NB4 (cell line): ENCODE results near the gene IQCK.

ENCODE experiments used
- DNase-seq: peaks from one replicate; pipeline ENCODE4 v3.0.0; 2010; ENCODE audit warnings: low read depth
- H3K4me3 ChIP-seq: one replicate; pipeline ENCODE4 v1.5.1; 2011; ENCODE audit warnings: mild to moderate bottlenecking, low read depth, low read length, moderate library complexity
- MYC ChIP-seq: IDR thresholded peaks from 2 replicates; pipeline ENCODE4 v1.6.1; 2011; ENCODE audit warnings: low read depth, low read length
- POLR2A ChIP-seq: IDR thresholded peaks from 2 replicates; pipeline ENCODE4 v1.6.1; 2011; ENCODE audit warnings: mild to moderate bottlenecking; ENCODE audit not compliant: insufficient read length; ENCODE audit errors: extremely low read depth
- TF ChIP-seq, protein P1 (sequence below): IDR thresholded peaks from 2 replicates; pipeline ENCODE4 v1.6.1; 2011; ENCODE audit warnings: low read depth, low read length
- TF ChIP-seq, protein P2 (sequence below): IDR thresholded peaks from one replicate; pipeline ENCODE4 v1.5.1; 2012; ENCODE audit warnings: low read depth, low read length

The IQCK gene

DNA sequence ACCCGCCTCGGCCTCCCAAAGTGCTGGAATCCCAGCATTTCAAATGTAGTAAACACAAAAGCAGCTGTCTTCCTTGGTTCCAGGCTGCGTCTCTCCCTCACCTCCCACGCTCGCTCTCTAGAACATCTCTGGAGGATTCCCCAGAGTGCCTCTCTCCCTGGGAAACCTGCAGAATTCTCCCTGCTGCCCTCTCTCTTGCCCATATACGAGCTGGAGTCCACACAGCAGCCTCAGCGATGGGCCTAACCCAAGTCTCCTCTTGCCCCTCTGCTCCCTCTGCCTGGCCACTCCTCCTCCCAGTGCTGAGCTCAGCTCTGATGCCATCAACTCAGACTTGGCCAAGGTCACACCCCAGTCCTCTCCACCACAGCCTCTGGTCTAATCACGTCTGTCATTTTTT lies 156.0 kb downstream of the IQCK start:
- DNase-seq, result no peak
- TF ChIP-seq MYC, result no peak
- no peak for TF ChIP-seq POLR2A
- TF ChIP-seq, protein P1, sequence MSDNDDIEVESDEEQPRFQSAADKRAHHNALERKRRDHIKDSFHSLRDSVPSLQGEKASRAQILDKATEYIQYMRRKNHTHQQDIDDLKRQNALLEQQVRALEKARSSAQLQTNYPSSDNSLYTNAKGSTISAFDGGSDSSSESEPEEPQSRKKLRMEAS, result no peak
- TF ChIP-seq, protein P2, sequence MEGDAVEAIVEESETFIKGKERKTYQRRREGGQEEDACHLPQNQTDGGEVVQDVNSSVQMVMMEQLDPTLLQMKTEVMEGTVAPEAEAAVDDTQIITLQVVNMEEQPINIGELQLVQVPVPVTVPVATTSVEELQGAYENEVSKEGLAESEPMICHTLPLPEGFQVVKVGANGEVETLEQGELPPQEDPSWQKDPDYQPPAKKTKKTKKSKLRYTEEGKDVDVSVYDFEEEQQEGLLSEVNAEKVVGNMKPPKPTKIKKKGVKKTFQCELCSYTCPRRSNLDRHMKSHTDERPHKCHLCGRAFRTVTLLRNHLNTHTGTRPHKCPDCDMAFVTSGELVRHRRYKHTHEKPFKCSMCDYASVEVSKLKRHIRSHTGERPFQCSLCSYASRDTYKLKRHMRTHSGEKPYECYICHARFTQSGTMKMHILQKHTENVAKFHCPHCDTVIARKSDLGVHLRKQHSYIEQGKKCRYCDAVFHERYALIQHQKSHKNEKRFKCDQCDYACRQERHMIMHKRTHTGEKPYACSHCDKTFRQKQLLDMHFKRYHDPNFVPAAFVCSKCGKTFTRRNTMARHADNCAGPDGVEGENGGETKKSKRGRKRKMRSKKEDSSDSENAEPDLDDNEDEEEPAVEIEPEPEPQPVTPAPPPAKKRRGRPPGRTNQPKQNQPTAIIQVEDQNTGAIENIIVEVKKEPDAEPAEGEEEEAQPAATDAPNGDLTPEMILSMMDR, result no peak
- no peak overlapping the region for H3K4me3 ChIP-seq

DNA sequence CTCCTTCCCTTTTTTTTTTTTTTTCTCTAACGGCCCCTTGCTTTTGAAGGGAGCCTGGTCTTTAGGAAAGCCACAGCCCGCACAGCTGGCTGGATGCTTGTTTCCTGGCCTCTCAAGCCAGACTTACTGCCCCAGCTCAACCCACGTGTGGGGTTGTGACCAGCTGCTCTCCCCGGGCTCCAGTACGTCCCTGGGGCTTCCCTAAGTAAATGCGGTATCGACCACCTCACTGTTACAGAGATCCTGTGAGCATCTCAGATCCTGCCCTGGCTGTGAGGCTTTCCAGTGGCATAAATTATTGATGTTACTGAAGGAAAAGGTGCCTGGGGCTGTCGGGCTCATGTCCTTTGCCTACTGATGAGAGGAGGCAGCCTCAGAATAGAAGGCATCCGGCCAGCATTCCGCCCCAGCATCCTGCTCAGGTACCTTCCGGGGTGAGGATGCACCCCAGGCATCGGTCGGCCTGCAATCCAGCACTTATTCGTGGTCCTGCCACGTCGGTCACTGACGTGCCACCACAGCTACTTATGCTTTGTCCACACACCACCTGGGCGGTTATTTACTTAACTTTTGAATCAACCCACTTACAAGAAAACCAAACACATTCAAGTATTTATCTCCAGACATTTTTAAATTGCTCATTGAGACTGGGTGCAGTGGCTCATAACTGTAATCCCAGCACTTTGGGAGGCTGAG lies 156.9 kb downstream of the IQCK start:
- no peak for TF ChIP-seq POLR2A
- no peak for TF ChIP-seq MYC
- TF ChIP-seq, protein P1, result no peak
- no peak for DNase-seq
- no peak overlapping the region for H3K4me3 ChIP-seq

DNA sequence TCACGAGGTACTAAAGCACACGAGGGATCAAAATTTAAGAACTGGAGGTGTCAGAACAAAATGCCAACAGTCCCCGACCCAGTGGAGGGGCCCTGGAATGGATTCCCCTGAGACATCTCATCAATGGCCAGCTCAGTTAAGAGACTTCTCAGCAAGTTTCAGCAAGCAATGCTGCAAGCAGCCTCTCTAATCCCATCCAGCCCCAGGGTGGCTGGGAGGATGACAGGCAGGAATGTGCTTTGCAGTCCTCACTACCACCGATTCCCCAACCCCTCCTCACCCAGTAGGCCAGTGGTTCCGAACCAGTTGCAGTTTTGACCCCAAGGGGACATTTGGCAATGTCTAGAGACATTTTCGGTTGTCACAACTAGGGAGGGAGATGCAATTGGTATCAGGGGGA lies 157.8 kb downstream of the IQCK start:
- no peak overlapping the region for H3K4me3 ChIP-seq
- no peak for DNase-seq
- TF ChIP-seq, protein P1, result no peak
- TF ChIP-seq POLR2A, result no peak
- TF ChIP-seq, protein P2, result no peak
- no peak for TF ChIP-seq MYC

DNA sequence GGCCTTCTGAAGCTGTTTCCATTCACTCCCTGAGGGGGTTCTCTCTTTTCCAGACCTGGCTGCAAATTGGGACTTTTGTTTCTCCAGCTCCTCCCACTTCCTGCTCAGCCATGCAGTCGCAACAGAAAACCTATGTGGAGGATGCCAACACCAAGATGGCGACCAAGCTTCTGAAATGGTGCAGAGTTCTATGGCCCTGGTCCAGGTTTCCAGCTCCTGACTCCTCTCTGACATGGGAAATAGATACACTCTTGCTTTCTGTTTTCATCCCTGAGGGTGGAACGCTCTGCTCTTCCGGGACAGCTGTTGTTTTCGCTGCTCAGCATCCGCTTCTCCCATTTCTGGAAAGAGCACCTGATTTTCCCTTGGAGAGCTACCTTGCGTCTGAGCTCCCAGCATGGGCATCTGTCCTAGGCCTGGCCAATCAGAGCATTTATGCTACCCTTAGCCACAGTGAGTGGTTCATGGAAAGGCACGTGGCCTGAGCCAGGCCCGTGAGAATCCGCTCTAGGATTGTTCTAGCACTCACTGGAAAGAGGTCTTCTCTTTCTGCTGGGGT lies 158.5 kb downstream of the IQCK start:
- TF ChIP-seq MYC, result no peak
- TF ChIP-seq POLR2A, result no peak
- TF ChIP-seq, protein P1, result no peak
- TF ChIP-seq, protein P2, result no peak
- no peak overlapping the region for H3K4me3 ChIP-seq
- DNase-seq, result no peak

DNA sequence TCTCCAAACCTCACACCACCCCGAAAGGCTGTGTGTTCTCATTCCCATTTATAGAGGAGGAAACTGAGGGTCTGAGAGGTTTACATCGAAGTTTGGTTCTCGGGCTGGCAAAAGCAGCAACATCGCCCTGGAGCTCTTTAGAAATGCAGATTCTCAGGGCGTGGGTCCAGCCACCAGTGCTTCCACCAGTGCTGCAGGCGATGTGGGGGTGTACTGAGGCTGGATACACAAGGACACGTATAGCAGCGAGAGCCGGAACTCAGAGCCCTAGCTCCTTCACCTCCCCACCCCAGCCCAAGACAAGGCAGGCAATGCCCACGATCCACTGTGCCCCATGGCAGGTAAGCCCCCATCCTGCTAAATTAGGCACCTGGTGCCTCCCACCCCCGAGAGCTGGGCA lies 160.7 kb downstream of the IQCK start:
- no peak for DNase-seq
- H3K4me3 ChIP-seq, result no peak overlapping the region
- TF ChIP-seq, protein P2, result no peak
- TF ChIP-seq, protein P1, result no peak
- TF ChIP-seq POLR2A, result no peak
- no peak for TF ChIP-seq MYC

DNA sequence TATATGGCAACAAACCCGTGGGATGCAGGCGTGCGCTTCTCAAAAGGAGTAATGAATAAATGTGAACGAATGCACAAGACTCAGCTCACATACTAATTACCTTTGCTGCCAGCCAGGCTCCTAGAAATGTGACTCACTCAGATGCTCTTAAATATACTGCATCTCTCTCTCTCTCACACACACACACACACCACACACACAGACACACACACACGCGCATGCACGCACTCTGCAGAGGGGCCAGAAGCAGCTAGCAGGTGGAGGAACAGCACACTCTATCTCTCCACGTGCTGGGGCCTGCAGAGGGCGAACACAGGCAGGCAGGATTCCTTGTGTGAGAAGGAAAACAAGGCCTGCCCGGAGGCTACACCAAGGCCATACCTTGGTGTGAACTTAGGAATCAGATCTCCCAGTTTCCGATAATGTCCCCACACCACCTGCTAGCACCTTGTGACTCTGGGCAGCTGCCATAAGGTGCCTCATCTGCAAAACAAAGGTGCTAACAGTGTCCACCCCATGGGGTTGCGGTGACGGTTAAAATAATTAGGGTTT lies 161.2 kb downstream of the IQCK start:
- no peak overlapping the region for H3K4me3 ChIP-seq
- TF ChIP-seq, protein P1, result no peak
- TF ChIP-seq, protein P2, result no peak
- no peak for TF ChIP-seq POLR2A
- no peak for TF ChIP-seq MYC
- DNase-seq, result no peak
